SK-MEL-5 (cell line): ENCODE results near the gene HSPA12A. TPM values are rescaled to one million over a fixed set of nuclear protein-coding genes. Genes with fewer than 3 reads are reported as not detected.

ENCODE experiments used
- DNase-seq: peaks from one replicate; pipeline ENCODE4 v3.0.0-alpha.2; 2016; ENCODE audit warnings: low read depth, low spot score
- in situ Hi-C: cut with HindIII; loops from 2 replicates; pipeline ENCODE4 v1.10.0; 2016; ENCODE audit warnings: low sequenced_read_pairs, high pct_unique_total_duplicates, low pct_unique_long_range_greater_than_20kb
- total RNA-seq: library from RNA; depleted of rRNA; stranded (reverse); fragments of >200 nt; shearing (Covaris generic); gene quantifications from 2 replicates; pipeline ENCODE4 v1.2.3, GENCODE V29; 2014

Gene HSPA12A
- total RNA-seq, 1 experiment from 2014 or later = 12.5 TPM

GRCh38 chr10:116689744-116690143 is 52.6 kb downstream of the HSPA12A start:
- in situ Hi-C loops = loop anchor here (25.0 kb wide), 1 partner anchor 498 kb away; the partner anchor contains the start of gene KCNK18
- DNase-seq = no peak

GRCh38 chr10:116688741-116689495 is 53.4 kb downstream of the HSPA12A start:
- in situ Hi-C loops = loop anchor here (25.0 kb wide), 1 partner anchor 498 kb away; the partner anchor contains the start of gene KCNK18
- no peak for DNase-seq

- no peak for DNase-seq
- in situ Hi-C loops = loop anchor here (25.0 kb wide), 1 partner anchor 499 kb away; the partner anchor contains the start of gene KCNK18
These were observed 54.1 kb downstream of the HSPA12A start for GRCh38 chr10:116688241-116688711.

- in situ Hi-C loops = loop anchor here (25.0 kb wide), 1 partner anchor 500 kb away; the partner anchor contains the start of gene KCNK18
These were observed 54.7 kb downstream of the HSPA12A start for GRCh38 chr10:116687633-116688032.

GRCh38 chr10:116686632-116687031 is 55.7 kb downstream of the HSPA12A start:
- in situ Hi-C loops = loop anchor here (25.0 kb wide), 1 partner anchor 501 kb away; the partner anchor contains the start of gene KCNK18

More at GRCh38 chr10:116687633-116688032, 54.7 kb downstream of the HSPA12A start:
- no peak for DNase-seq

GRCh38 chr10:116685807-116686206 is 56.6 kb downstream of the HSPA12A start:
- DNase-seq = no peak
- in situ Hi-C loops = loop anchor here (25.0 kb wide), 1 partner anchor 501 kb away; the partner anchor contains the start of gene KCNK18

More at GRCh38 chr10:116686632-116687031, 55.7 kb downstream of the HSPA12A start:
- no peak for DNase-seq

GRCh38 chr10:116684781-116685180 is 57.6 kb downstream of the HSPA12A start:
- no peak for DNase-seq
- in situ Hi-C loops = loop anchor here (25.0 kb wide), 1 partner anchor 503 kb away; the partner anchor contains the start of gene KCNK18

GRCh38 chr10:116683821-116684220 is 58.5 kb downstream of the HSPA12A start:
- no peak for DNase-seq
- in situ Hi-C loops = loop anchor here (25.0 kb wide), 1 partner anchor 503 kb away; the partner anchor contains the start of gene KCNK18

GRCh38 chr10:116683166-116683565 is 59.2 kb downstream of the HSPA12A start:
- in situ Hi-C loops = loop anchor here (25.0 kb wide), 1 partner anchor 504 kb away; the partner anchor contains the start of gene KCNK18
- DNase-seq = no peak

GRCh38 chr10:116679351-116679750 is 63.0 kb downstream of the HSPA12A start:
- DNase-seq = no peak
- in situ Hi-C loops = loop anchor here (25.0 kb wide), 1 partner anchor 508 kb away; the partner anchor contains the start of gene KCNK18

GRCh38 chr10:116676633-116677032 is 65.7 kb downstream of the HSPA12A start:
- no peak for DNase-seq
- in situ Hi-C loops = loop anchor here (25.0 kb wide), 1 partner anchor 511 kb away; the partner anchor contains the start of gene KCNK18

- DNase-seq = no peak
- in situ Hi-C loops = loop anchor here (25.0 kb wide), 1 partner anchor 511 kb away; the partner anchor contains the start of gene KCNK18
These were observed 66.2 kb downstream of the HSPA12A start for GRCh38 chr10:116676118-116676517.

GRCh38 chr10:116674901-116675423 is 67.4 kb downstream of the HSPA12A start:
- in situ Hi-C loops = loop anchor here (25.0 kb wide), 1 partner anchor 512 kb away; the partner anchor contains the start of gene KCNK18
- no peak for DNase-seq

GRCh38 chr10:116673866-116674265 is 68.5 kb downstream of the HSPA12A start:
- in situ Hi-C loops = no loop called here

GRCh38 chr10:116672891-116673290 is 69.5 kb downstream of the HSPA12A start:
- in situ Hi-C loops = no loop called here
- no peak for DNase-seq

More at GRCh38 chr10:116673866-116674265, 68.5 kb downstream of the HSPA12A start:
- DNase-seq = no peak

GRCh38 chr10:116671274-116671926 is 71.0 kb downstream of the HSPA12A start:
- DNase-seq = no peak
- in situ Hi-C loops = no loop called here

GRCh38 chr10:116670706-116671105 is 71.7 kb downstream of the HSPA12A start:
- no peak for DNase-seq
- in situ Hi-C loops = no loop called here
